GM12878 (cell line): Measurements from ENCODE around the gene DNAJC11. TPM values are rescaled to one million over a fixed set of nuclear protein-coding genes. Genes with fewer than 3 reads are reported as not detected.

Experiments used
- ATAC-seq: fragments of 200-7000 bp; cut with Tn5 transposase; 3 replicates; pipeline ENCODE4 v1.9.1; 2020; ENCODE audit warnings: mild to moderate bottlenecking, moderate library complexity
- BruUV-seq: library from RNA; stranded (reverse); fragments of 400-500 nt; replicated peaks from 2 replicates; lab custom pipeline; 2021; lab: Mats Ljungman, UMichigan
- CTCF ChIA-PET: fragments of 300-600 bp; sonication (Branson Sonifier 250); formaldehyde crosslinking; extraction: SDS; loops from one replicate; lab custom pipeline; 2021; ENCODE audit warnings: inconsistent platforms; lab: Yijun Ruan, JAX
- POLR2A ChIA-PET: fragments of 350-600 bp; formaldehyde crosslinking; extraction: SDS; loops from one replicate; lab custom pipeline; 2021; ENCODE audit warnings: inconsistent platforms; lab: Charles Lee
- RAD21 ChIA-PET: fragments of 300-600 bp; sonication (Branson Sonifier 250); formaldehyde crosslinking; loops from one replicate; lab custom pipeline; 2023; ENCODE audit warnings: antibody characterized with exemption; ENCODE audit not compliant: unreplicated experiment; lab: Charles Lee
- SMC1A ChIA-PET: fragments of 300-600 bp; sonication (Branson Sonifier 250); formaldehyde crosslinking; loops from one replicate; lab custom pipeline; 2023; ENCODE audit not compliant: unreplicated experiment, uncharacterized antibody; lab: Charles Lee
- DNase-seq: peaks from one replicate; pipeline ENCODE4 v3.0.0-alpha.2; 2011; ENCODE audit warnings: low read depth, low spot score
- FAIRE-seq: peaks from 3 replicates; lab custom pipeline; 2011; peaks lifted over from hg19 to GRCh38; lab: Jason Lieb, UNC
- H2AFZ ChIP-seq: 2 replicates; pipeline ENCODE4 v1.6.0; 2011; ENCODE audit warnings: low read depth, low read length, control low read depth; ENCODE audit not compliant: control insufficient read depth
- H3K27ac ChIP-seq: 2 replicates; pipeline ENCODE4 v1.5.1; 2011; ENCODE audit warnings: control low read depth; ENCODE audit not compliant: control insufficient read depth, insufficient read depth
- H3K27me3 ChIP-seq, 2 experiments: replicated peaks in 1 of 2; 2 replicates each; pipeline versions ENCODE4 v1.6.0 to v1.6.1; 2011; ENCODE audit warnings: low read length in 1 of 2; ENCODE audit not compliant: control insufficient read depth in 2 of 2, insufficient read depth in 2 of 2
- H3K36me3 ChIP-seq, 2 experiments: 2 replicates each; pipeline ENCODE4 v1.5.1; 2011; ENCODE audit warnings: low read length in 1 of 2; ENCODE audit not compliant: control insufficient read depth in 2 of 2, insufficient read depth in 2 of 2
- H3K4me1 ChIP-seq: 2 replicates; pipeline ENCODE4 v1.6.1; 2011; ENCODE audit warnings: mild to moderate bottlenecking, low read length, moderate library complexity, mixed read lengths; ENCODE audit not compliant: control insufficient read depth, insufficient read depth
- H3K4me2 ChIP-seq: 2 replicates; pipeline ENCODE4 v1.6.0; 2011; ENCODE audit warnings: control low read depth; ENCODE audit not compliant: control insufficient read depth, insufficient read depth
- H3K4me3 ChIP-seq: fragments of 200-600 bp; sonication (generic); 2 replicates; pipeline ENCODE4 v1.5.1; 2016
- H3K79me2 ChIP-seq: 2 replicates; pipeline ENCODE4 v1.6.0; 2011; ENCODE audit warnings: low read length; ENCODE audit not compliant: control insufficient read depth, insufficient read depth
- H3K9ac ChIP-seq: 2 replicates; pipeline ENCODE4 v1.8.0; 2011; ENCODE audit warnings: low read length, control low read depth, mixed read lengths; ENCODE audit not compliant: control insufficient read depth, insufficient read depth
- H3K9me3 ChIP-seq: replicated peaks from 3 replicates; pipeline ENCODE4 v1.5.1; 2011; ENCODE audit warnings: mild to moderate bottlenecking, low read length; ENCODE audit not compliant: control insufficient read depth, insufficient read depth
- H4K20me1 ChIP-seq: 2 replicates; pipeline ENCODE4 v1.6.0; 2011; ENCODE audit not compliant: control insufficient read depth, insufficient read depth
- SPI1 ChIP-seq: IDR thresholded peaks from 2 replicates; pipeline ENCODE4 v1.6.1; 2011; ENCODE audit warnings: low read depth, mild to moderate bottlenecking, low read length, moderate library complexity, borderline replicate concordance; ENCODE audit not compliant: insufficient read depth
- SUPT20H ChIP-seq: IDR thresholded peaks from 2 replicates; pipeline ENCODE4 v1.6.1; 2011; ENCODE audit warnings: low read depth, mild to moderate bottlenecking, low read length, moderate library complexity, borderline replicate concordance; ENCODE audit not compliant: control insufficient read depth
- ZBTB33 ChIP-seq: fragments of 450-650 bp; IDR thresholded peaks from 2 replicates; pipeline ENCODE4 v1.6.1; 2017; ENCODE audit warnings: mild to moderate bottlenecking
- WGBS: methylation state at CpG from one replicate; pipeline ENCODE4 v1.1.6; 2016; ENCODE audit warnings: low lambda C conversion rate; ENCODE audit not compliant: insufficient replicate concordance, insufficient coverage; ENCODE audit errors: missing lambda C conversion rate; 5-methylcytosine and 5-hydroxymethylcytosine counted together
- in situ Hi-C: fragments of 300-500 bp; cut with MboI; formaldehyde crosslinking; loops from 9 replicates; pipeline ENCODE4 v1.14.3; 2018; ENCODE audit warnings: mixed read lengths
- intact Hi-C: fragments of 100-400 bp; cut with micrococcal nuclease; formaldehyde crosslinking; loops from one replicate; pipeline ENCODE4 v1.14.2; 2022; ENCODE audit not compliant: unreplicated experiment
- polyA plus RNA-seq, 11 experiments: library from polyadenylated mRNA; depleted of rRNA in 4 of 11; unstranded in 6 of 11; stranded (reverse) in 5 of 11; fragments of >200 nt; fragmentation: Nextera tagmentation in 4 of 11; fragmentation: Illumina TruSeq in 1 of 11; extraction: Ambion mirVana in 4 of 11; extraction: Trizol in 1 of 11; gene quantifications; 1 replicate in 1 of 11; 2 replicates in 10 of 11; pipeline versions ENCODE4 v1.2.1 to v1.2.3, GENCODE V29; 2011 to 2016; ENCODE audit warnings: inconsistent platforms in 2 of 11, missing spikeins in 2 of 11, low read depth in 1 of 11
- total RNA-seq, 4 experiments: library from RNA; depleted of rRNA in 3 of 4; stranded (reverse); fragments of >200 nt in 3 of 4; fragmentation: Illumina TruSeq in 1 of 4; extraction: Trizol in 1 of 4; gene quantifications; 2 replicates each; pipeline versions ENCODE4 v1.2.1 to v1.2.3, GENCODE V29; 2013 to 2021

DNAJC11 gene
- total and polyA plus RNA-seq, 10 of the 15 experiments (the other 5 are each of a cell fraction or from before 2014, with no cell fraction given): 5.0 to 58.8 (median 39.5) TPM

DNA sequence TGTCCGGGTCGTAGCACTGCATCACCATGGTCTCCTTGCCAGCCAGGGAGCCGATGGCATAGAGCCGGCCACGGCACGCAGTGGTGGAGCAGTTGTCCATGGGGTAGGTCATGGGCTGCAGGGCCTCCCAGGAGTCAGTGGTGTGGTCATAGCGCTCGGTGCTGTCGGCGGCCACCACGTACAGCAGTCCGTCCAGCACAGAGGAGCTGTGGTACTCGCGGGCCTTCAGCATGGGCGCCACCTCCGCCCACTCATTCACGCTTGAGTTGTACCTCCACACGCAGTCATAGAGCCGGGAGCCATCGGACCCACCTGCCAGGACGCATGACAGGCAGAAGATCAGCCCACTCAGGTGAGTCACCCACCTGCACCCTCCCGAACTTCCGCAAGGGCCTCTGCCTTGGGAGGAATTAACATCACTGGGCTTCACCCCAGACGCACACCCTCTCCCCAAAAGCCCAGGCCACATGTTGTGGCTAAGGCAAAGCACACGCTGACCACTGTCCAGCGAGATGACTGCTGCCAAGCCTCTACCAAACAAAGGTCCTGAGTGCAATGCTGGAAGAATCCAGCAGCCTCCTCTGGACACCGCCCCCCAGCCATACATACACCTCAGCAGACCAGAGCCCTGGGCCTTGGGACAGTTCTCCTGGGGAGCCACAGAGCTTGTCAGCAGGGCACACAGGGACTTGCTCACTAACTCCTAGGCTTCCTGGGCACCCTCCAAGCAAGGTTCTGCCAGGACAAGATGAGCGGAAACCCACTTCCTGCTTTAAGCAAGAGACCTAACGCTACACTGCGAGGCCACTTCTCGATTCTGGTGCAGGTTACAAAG is 102.3 kb downstream of the DNAJC11 start:
- ChIA-PET CTCF (interaction anchor here (1.0 to 5.4 kb wide), 4 partner anchors 13 to 109 kb away, joined by 4 to 39 read pairs (median 10); partner anchors contain the start of genes NOL9, TAS1R1 and ZBTB48), POLR2A (interaction anchor here (4.0 kb wide), 1 partner anchor 18 kb away, joined by 22 read pairs; the partner anchor contains the start of gene ZBTB48)
- Histone ChIP-seq H3K36me3 (peaks cover 7 to 11% of the 10 kb centered on the region in 2 experiments), H3K9ac (peak overlapping the region; percentile 69), H3K4me3 (peak overlapping the region; percentile 67), H3K79me2 (peaks cover 36% of the 10 kb centered on the region)
- no TSS peak for BruUV-seq
- TF ChIP-seq SUPT20H (no peak), ZBTB33 (peak; percentile 88), SPI1 (peak; percentile 60; the same call in 1 of the 2 replicates)
- TF ChIP-seq, all 136 proteins: peak for 2
- peak overlapping the region; percentile 50 for H3K27ac ChIP-seq
- no peaks in the 10 kb centered on the region for H3K27me3 ChIP-seq
- SMC1A ChIA-PET: interaction anchor here (0.8 to 2.1 kb wide), 5 partner anchors 13 to 37 kb away, joined by 3 to 16 read pairs (median 4); no protein-coding TSS in a partner anchor
- WGBS: 39% methylated on average over 31 of the region's 31 CpGs
- DNase-seq (no peak), FAIRE-seq (no peak), ATAC-seq (0 out of 3 replicates have a peak, but pooled peaks have one; percentile 6)
- RAD21 ChIA-PET: interaction anchor here (1.3 to 3.9 kb wide), 3 partner anchors 18 to 35 kb away, joined by 3 to 38 read pairs (median 3); partner anchors contain the start of gene ZBTB48
- in situ Hi-C loops (no loop called here), intact Hi-C loops (no loop called here)
- no peaks in the 10 kb centered on the region for H4K20me1 ChIP-seq
- peak overlapping the region; percentile 13 for H2AFZ ChIP-seq
- H3K9me3 ChIP-seq: no peaks in the 10 kb centered on the region
- peaks cover 13% of the 10 kb centered on the region for H3K4me1 ChIP-seq
- H3K4me2 ChIP-seq: peak overlapping the region; percentile 100
